Measurements from ENCODE around the gene VWC2L.

The VWC2L gene

GRCh38 chr2:214604861-214605260 lies 194.0 kb downstream of the VWC2L start:
- no peak for DNase-seq

DNA sequence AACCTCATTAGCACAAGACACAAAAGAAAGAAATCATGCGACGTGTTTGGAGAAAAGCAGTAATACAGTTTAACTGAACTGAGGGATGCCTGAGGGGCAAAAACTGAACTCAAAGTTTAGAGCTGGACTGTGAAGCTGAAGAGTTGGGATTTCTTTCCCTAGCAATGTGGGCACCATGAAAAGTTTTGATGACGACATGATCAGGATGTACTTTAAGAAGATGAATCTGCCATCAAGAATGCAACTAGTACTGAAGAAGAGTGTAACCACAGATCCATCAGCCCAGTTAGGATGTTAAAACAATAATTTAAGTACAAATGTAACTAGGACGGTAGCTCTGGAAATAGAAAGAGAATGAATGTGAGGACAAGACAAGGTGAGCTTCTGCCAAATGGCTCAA lies 196.2 kb downstream of the VWC2L start:
- DNase-seq = no peak

GRCh38 chr2:214611015-214611414 lies 200.2 kb downstream of the VWC2L start:
- DNase-seq = no peak

- DNase-seq = no peak
These were observed 213.4 kb downstream of the VWC2L start for GRCh38 chr2:214624166-214624760.

- DNase-seq = no peak
These were observed 217.2 kb downstream of the VWC2L start for GRCh38 chr2:214628091-214628490.

Measured in activated CD4-positive, alpha-beta T cell treated with anti-CD3 and anti-CD28 coated beads, Interleukin-10, Interleukin-2, amounts not matched to agents 100 ng/mL and 50 ng/mL, durations not matched to agents 16 hours and 8 hours (primary cell).